Natural killer cell treated with Interleukin-12 subunit alpha and Interleukin-12 subunit beta and Interleukin-15 and Interleukin-18, amount 100 ng/mL, for 72 hours (primary cell): ENCODE results near the gene DIPK1B. TPM values are rescaled to one million over a fixed set of nuclear protein-coding genes. Genes with fewer than 3 reads are reported as not detected.

Experiments used
- ATAC-seq, 2 donors: fragments of 150-1000 bp; cut with Tn5 transposase in 1 of 2; sonication (Bioruptor Pico), chemical (Tn5 transposase) in 1 of 2; 2 replicates each; pipeline ENCODE4 v1.10.0; 2021
- DNase-seq: peaks from one replicate; pipeline ENCODE4 v3.0.0; 2022; ENCODE audit warnings: low spot score
- H3K27ac Mint-ChIP-seq, 2 donors: 1 replicate in 1 of 2; 2 replicates in 1 of 2; pipeline ENCODE4 v1.8.0; 2022; ENCODE audit warnings: mixed read lengths in 2 of 2, mild to moderate bottlenecking in 1 of 2, moderate library complexity in 1 of 2
- H3K27me3 Mint-ChIP-seq, 2 donors: 1 replicate in 1 of 2; 2 replicates in 1 of 2; pipeline ENCODE4 v1.8.0; 2022; ENCODE audit warnings: mixed read lengths in 2 of 2
- H3K36me3 Mint-ChIP-seq: one replicate; pipeline ENCODE4 v1.8.0; 2022; ENCODE audit warnings: mixed read lengths
- H3K4me1 Mint-ChIP-seq, 2 donors: 1 replicate in 1 of 2; 2 replicates in 1 of 2; pipeline ENCODE4 v1.8.0; 2022; ENCODE audit warnings: low read depth in 2 of 2, mixed read lengths in 2 of 2, mild to moderate bottlenecking in 1 of 2
- H3K4me3 Mint-ChIP-seq: one replicate; pipeline ENCODE4 v1.8.0; 2022; ENCODE audit warnings: mixed read lengths
- H3K9me3 Mint-ChIP-seq: 2 replicates; pipeline ENCODE4 v1.8.0; 2022; ENCODE audit warnings: mixed read lengths
- total RNA-seq, 2 donors: library from RNA; stranded (reverse); gene quantifications; one replicate each; pipeline ENCODE4 v1.2.3, GENCODE V29; 2022

DIPK1B gene
- total RNA-seq, 2 donors from 2014 or later, result not detected

DNA sequence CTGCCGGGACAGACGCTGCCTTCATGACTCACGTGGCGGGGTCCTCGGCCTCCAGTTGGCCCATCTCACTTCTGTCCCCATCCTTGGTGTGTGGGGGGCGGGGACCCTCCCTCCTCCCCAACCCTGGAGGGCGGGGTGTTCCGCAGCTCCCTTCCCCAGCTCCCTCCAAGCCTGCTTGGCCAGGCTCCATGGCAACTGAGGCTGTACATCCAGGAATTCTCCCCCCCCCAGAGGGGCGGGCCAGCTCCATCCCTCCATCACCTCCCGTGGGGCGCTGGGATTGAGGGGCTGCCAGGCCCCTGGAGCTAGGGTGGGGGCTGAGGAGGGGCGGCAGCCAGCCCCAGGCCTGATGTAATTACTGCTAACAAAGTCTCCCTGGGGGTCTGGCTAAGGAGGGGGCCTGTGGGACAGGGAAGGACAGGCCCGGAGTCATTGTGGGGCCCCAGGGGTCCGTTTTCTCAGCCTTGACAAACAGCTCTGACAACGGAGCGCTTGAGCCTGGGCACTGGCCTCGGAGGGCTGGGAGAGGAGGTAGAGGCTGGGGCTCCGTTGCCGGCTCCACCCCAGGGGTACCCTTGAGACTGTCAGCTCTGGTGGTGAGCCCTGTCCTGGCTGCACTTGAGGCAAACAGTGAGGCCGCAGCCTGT lies 8.0 kb downstream of the DIPK1B start:
- Mint-ChIP-seq H3K4me1 (peaks cover 3 to 9% of the 10 kb centered on the region in 2 donors), H3K27me3 (peaks cover 0 to 3% of the 10 kb centered on the region in 2 donors), H3K36me3 (no peaks in the 10 kb centered on the region), H3K9me3 (no peaks in the 10 kb centered on the region), H3K4me3 (no peak overlapping the region), H3K27ac (no peak overlapping the region)
- ATAC-seq, result no peak
- DNase-seq, result no peak

DNA sequence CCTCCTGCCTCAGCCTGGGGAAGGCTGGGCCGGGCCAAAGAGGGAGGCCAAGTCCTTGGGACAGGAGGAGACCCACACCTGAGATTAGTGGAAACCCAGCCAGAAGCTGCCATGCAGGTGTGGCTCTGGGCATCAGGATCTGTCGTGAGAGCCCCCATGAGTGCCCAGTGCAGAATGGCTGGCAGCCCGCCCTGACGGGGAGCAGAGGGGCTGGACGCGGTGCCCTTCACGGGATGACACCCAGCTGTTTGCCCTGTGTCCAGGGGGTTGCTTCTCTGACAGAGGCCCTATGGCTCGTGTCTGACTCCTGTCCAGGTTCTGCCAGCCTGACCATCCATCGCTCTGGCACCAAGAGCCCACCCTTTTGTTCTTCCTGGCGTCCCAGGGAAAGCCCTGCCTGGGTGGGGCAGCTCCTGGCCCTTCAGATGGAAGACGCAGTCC lies 8.5 kb downstream of the DIPK1B start:
- Mint-ChIP-seq H3K4me1 (peaks cover 3 to 9% of the 10 kb centered on the region in 2 donors), H3K27me3 (peaks cover 0 to under 1% of the 10 kb centered on the region in 2 donors), H3K36me3 (no peaks in the 10 kb centered on the region), H3K9me3 (no peaks in the 10 kb centered on the region), H3K27ac (no peak overlapping the region), H3K4me3 (no peak overlapping the region)
- no peak for ATAC-seq
- DNase-seq, result no peak

DNA sequence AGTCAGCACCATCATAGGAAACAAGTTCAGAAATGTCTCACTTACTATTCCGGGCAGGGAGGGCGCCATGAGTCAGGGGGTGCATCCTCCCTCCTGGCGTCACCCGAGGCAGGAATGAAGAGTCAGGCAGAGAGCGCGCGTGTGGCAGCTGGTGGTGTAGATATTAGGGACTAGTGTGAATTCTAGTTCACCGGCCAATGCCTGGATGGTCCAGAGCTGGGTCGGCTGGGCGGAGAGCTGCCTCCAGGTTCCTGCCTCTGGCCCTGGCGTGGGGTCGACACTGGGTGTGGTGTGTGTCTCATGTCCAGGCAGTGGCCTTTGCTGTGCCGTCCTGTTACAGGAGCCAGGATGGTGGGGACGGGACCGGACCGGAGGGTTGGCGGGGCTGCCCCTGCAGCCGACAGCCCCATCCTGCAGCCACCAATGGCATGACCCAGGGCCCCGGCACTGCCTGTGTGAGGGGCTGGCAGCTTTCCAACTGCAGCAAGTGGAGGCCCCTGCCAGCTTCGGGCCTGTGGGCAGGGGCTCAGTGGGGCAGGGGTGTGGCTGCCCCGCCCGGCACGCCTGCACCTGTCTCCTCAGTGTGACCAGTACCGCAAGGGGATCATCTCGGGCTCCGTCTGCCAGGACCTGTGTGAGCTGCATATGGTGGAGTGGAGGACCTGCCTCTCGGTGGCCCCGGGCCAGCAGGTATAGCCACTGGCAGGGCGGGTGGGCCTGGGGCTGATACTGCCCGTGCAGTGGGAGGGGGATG lies 9.1 kb downstream of the DIPK1B start:
- ATAC-seq (peak in 1 of 2 donors; percentile 7), DNase-seq (no peak)
- Mint-ChIP-seq H3K9me3 (no peaks in the 10 kb centered on the region), H3K4me3 (no peak overlapping the region), H3K27ac (no peak overlapping the region), H3K27me3 (no peaks in the 10 kb centered on the region), H3K36me3 (peaks cover 2% of the 10 kb centered on the region), H3K4me1 (peaks cover 7 to 12% of the 10 kb centered on the region in 2 donors)

DNA sequence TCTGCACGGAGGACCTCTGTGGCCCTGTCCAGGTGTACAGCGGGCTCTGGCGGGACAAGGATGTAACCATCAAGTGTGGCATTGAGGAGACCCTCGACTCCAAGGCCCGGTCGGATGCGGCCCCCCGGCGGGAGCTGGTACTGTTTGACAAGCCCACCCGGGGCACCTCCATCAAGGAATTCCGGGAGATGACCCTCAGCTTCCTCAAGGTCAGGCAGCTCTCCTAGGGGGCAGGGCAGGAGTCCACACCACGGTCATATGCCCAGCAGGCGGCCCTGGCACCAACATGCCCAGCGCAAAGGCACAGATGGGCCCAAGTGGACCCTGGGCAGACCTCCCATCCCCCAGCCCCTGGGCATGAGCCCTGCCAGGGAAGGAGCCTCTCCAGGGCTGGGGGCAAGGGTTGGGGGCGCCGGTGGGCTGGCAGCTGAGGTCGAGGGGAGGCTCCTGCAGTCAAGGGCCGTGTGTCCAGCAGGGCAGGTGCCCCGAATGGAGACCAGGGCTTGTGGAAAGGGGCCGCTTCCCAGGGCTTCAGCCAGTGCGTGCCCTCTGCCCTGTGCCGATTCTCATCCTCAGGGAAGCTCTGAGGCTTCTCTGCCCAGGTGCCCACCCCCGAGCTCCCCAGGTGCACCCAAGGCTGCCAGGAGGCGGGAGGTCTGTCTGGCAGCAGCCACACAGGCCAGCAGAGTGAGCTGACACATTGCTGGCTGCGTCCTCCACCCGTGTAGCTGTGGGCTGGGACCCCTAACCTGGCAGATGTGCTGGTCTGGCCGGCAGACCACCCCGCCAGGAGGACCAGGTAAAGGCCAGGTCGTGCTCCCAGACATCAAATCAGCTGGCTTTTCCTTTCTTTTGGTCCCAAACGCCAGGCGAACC lies 10.0 kb downstream of the DIPK1B start:
- no peak overlapping the region for H3K27ac Mint-ChIP-seq
- ATAC-seq, result no peak

DNA sequence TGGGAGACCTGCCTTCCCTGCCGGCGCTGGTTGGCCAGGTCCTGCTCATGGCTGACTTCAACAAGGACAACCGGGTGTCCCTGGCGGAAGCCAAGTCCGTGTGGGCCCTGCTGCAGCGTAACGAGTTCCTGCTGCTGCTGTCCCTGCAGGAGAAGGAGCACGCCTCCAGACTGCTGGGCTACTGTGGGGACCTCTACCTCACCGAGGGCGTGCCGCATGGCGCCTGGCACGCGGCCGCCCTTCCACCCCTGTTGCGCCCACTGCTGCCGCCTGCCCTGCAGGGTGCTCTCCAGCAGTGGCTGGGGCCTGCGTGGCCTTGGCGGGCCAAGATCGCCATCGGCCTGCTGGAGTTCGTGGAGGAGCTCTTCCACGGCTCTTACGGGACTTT lies 10.6 kb downstream of the DIPK1B start:
- Mint-ChIP-seq H3K4me1 (peaks cover 15 to 18% of the 10 kb centered on the region in 2 donors), H3K4me3 (no peak overlapping the region), H3K27ac (no peak overlapping the region), H3K27me3 (no peaks in the 10 kb centered on the region), H3K36me3 (peaks cover 8% of the 10 kb centered on the region), H3K9me3 (no peaks in the 10 kb centered on the region)
- no peak for ATAC-seq
- no peak for DNase-seq

More for the DNA sequence above, 10.0 kb downstream of the DIPK1B start:
- Mint-ChIP-seq H3K36me3 (peaks cover 8% of the 10 kb centered on the region), H3K27me3 (no peaks in the 10 kb centered on the region), H3K4me1 (peaks cover 12 to 18% of the 10 kb centered on the region in 2 donors), H3K4me3 (no peak overlapping the region), H3K9me3 (no peaks in the 10 kb centered on the region)
- DNase-seq, result no peak

DNA sequence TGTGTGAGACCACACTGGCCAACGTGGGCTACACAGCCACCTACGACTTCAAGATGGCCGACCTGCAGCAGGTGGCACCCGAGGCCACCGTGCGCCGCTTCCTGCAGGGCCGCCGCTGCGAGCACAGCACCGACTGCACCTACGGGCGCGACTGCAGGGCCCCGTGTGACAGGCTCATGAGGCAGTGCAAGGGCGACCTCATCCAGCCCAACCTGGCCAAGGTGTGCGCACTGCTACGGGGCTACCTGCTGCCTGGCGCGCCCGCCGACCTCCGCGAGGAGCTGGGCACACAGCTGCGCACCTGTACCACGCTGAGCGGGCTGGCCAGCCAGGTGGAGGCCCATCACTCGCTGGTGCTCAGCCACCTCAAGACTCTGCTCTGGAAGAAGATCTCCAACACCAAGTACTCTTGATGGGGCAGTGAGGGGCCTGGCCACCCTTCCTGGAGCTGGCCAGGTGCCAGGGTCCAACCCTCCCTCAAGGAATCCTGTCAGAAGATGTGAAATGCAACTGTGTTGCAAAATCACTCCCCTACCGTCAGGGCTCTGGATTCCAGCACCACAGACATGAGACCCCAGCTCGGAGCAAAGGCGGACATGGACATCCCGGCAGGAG lies 11.1 kb downstream of the DIPK1B start:
- H3K9me3 Mint-ChIP-seq, result no peaks in the 10 kb centered on the region
- no peak overlapping the region for H3K27ac Mint-ChIP-seq
- H3K4me3 Mint-ChIP-seq, result no peak overlapping the region
- H3K36me3 Mint-ChIP-seq, result peaks cover 8% of the 10 kb centered on the region
- no peaks in the 10 kb centered on the region for H3K27me3 Mint-ChIP-seq
- DNase-seq (no peak), ATAC-seq (no peak)
- peaks cover 15 to 18% of the 10 kb centered on the region in 2 donors for H3K4me1 Mint-ChIP-seq

DNA sequence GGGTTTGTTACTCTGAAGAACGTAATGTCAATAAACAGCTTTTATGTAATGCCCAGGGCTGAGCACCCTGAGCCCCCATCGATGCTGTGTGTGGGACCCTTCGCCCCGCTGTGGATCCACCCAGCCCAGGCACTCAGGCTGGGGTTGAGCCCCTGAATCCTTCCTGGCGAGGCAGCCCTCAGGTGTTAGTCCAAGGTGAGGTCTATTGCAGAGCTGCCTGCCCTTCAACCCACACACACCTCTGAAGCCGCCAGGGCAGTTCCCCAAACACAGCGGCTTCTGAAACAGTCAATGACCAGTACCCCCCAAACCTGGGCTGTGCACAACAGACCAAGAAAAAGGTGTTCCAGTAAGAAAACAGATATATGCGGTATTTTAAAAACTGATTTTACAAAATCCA lies 11.6 kb downstream of the DIPK1B start:
- Mint-ChIP-seq H3K27me3 (no peaks in the 10 kb centered on the region), H3K4me3 (no peak overlapping the region), H3K9me3 (no peaks in the 10 kb centered on the region), H3K27ac (no peak overlapping the region), H3K36me3 (peaks cover 8% of the 10 kb centered on the region), H3K4me1 (peaks cover 15 to 18% of the 10 kb centered on the region in 2 donors)
- DNase-seq, result no peak
- ATAC-seq, result no peak

DNA sequence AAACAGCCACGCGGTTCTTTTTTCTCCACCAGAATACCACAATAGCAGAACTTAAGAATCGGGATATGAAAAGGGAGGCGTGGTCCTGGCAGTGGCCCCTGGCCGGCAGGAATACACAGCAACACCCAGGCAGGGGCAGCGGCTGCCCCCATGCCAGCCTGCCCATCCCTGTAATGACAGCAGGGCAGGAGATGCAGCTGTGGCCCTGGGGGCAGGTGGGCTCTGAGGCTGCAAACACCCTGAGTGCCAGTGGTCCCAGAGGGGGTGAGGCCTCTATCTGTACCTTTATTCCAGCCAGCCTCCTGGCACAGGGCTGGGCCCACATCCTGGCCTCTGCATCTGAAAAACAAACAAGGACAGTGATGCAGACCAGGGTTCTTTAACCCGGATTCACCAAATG lies 12.4 kb downstream of the DIPK1B start:
- H3K27me3 Mint-ChIP-seq, result no peaks in the 10 kb centered on the region
- ATAC-seq (no peak), DNase-seq (no peak)
- H3K9me3 Mint-ChIP-seq, result no peaks in the 10 kb centered on the region
- H3K36me3 Mint-ChIP-seq, result peaks cover 8% of the 10 kb centered on the region
- no peak overlapping the region for H3K4me3 Mint-ChIP-seq
- no peak overlapping the region for H3K27ac Mint-ChIP-seq
- H3K4me1 Mint-ChIP-seq, result peaks cover 15 to 18% of the 10 kb centered on the region in 2 donors

DNA sequence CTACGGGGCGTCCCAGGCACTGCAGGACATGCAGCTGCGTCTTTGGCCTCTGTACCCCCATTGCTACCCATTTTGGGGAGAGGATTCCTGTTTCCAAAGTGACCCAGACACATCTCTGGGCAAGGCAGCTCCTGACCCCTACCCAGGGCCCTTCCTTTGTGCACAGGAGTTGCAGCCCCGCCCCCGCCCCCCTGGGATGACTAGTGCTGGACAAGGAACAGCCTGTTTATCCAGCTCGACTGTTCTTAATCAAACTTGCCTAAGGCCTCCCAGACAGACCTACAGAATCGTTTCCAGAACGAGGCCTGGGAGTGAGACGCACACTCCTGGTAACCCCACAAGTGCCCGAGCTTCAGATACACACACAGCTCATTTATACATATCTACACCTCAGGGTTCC lies 13.2 kb downstream of the DIPK1B start:
- ATAC-seq, result no peak
- DNase-seq, result no peak
- Mint-ChIP-seq H3K9me3 (no peaks in the 10 kb centered on the region), H3K27ac (no peak overlapping the region), H3K4me1 (peaks cover 15 to 18% of the 10 kb centered on the region in 2 donors), H3K27me3 (no peaks in the 10 kb centered on the region), H3K4me3 (peak overlapping the region; percentile 98), H3K36me3 (peaks cover 8% of the 10 kb centered on the region)

DNA sequence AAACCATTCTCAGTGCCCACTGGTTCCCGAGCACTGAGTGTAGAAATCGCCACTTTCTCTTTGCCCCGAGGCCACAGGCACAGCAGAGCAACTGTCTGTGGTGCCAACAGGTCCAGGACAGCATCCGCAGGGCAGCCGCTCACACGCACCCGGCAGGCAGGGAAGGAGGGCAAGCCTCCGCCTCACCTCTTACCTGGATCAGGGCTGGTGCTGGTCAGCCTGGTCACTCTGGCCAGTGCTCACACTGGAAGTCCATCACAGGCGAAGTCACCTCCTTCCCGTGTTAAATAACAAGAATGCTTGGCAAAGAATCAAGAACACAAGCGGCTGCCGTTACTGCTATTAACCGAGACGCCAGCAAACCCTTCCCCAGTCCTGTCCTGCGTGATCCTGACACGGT lies 13.7 kb downstream of the DIPK1B start:
- Mint-ChIP-seq H3K4me3 (peak overlapping the region; percentile 98), H3K4me1 (peaks cover 14 to 18% of the 10 kb centered on the region in 2 donors), H3K27me3 (no peaks in the 10 kb centered on the region), H3K27ac (peak overlapping the region; percentile 86 to 88), H3K36me3 (peaks cover 8% of the 10 kb centered on the region), H3K9me3 (no peaks in the 10 kb centered on the region)
- DNase-seq (no peak), ATAC-seq (no peak)

DNA sequence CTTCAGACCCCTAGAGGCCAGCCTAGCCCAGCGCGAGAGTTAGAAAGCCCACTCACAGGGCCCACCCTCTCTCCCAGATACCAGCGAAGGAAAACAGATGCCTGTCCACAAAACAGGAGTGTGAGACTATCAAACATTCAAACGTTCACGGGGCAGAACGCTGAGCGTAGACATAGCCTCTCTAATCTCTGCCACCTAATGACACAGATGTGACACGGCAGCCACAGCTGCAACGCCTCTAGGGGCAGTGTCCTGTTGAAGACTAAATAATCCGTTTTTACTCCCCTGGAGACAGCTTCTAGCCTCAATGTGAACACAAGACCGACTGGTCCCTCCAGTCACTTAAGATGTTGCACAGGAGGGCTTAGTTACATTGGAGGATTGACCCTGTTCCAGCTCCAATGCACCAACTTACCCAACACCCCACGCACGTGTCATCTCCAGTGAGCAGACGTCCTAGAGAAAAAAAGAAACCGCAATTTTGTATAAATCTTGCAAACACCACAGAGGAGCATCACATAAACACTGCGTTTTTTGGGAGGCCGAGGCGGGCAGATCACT lies 14.3 kb downstream of the DIPK1B start:
- Mint-ChIP-seq H3K9me3 (no peaks in the 10 kb centered on the region), H3K36me3 (peaks cover 8% of the 10 kb centered on the region), H3K27me3 (no peaks in the 10 kb centered on the region), H3K4me1 (peaks cover 12 to 18% of the 10 kb centered on the region in 2 donors), H3K27ac (peak overlapping the region; percentile 86 to 88), H3K4me3 (peak overlapping the region; percentile 98)
- DNase-seq (no peak), ATAC-seq (no peak)

DNA sequence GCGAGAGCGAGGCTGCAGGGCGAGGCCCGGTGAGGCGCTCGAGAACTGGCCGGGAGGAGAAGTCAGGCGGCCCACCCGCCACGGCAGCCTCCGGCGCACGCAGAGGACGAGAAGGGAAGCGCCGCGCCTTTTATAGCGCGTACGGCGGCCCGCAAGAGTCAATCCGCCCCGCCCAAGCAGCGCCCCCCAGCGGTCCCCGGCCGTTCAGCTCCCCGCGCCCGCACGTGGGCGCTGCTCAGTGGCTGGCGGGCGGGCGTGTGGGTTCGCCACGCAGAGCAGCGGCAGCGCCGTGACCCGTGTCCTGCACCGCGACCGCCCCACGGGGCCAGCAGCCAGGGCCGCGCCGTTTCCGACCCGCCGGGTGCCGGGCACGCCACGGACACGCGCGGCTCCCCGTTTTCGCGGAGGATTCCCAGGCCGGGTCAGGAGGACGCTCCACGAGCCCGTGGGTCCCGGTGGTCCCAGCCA lies 15.7 kb downstream of the DIPK1B start:
- H3K27me3 Mint-ChIP-seq, result peaks cover 0 to 2% of the 10 kb centered on the region in 2 donors
- peaks cover 12 to 18% of the 10 kb centered on the region in 2 donors for H3K4me1 Mint-ChIP-seq
- H3K4me3 Mint-ChIP-seq, result peak overlapping the region; percentile 98
- H3K27ac Mint-ChIP-seq, result peak overlapping the region in 1 of 2 donors; percentile 88
- DNase-seq (peak; percentile 91), ATAC-seq (peak; percentile 83 to 89)
- peaks cover 8% of the 10 kb centered on the region for H3K36me3 Mint-ChIP-seq
- H3K9me3 Mint-ChIP-seq, result no peaks in the 10 kb centered on the region

DNA sequence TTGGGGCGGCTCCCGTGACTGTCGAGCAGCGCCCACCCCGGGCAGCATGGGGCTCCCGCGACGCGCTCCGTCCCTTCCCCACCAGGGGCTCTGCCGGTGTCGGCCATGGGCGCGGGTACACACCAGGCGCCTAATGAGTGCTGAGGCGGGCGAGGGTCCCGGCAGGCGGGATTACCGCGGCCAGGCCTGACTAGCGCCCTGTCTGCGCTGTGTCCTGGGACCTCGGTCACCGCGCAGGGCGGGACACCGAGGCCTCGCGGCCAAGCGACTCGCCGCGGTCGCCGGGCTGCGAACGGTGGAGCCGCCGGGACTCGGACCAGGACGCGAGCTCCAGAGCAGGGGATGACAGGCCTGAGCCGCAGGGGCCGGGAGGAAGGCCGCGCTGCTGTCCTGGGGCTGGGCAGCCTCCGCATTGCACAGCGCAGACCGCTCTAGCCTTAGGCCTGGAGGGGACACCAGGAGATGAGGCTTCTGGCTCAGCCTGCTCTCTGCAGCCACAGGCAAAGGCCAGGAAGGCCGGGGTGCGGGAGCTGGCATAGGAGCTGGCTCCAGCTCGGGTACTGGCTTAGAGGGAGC lies 16.3 kb downstream of the DIPK1B start:
- DNase-seq (no peak), ATAC-seq (peak; percentile 3 to 28)
- Mint-ChIP-seq H3K36me3 (peaks cover 8% of the 10 kb centered on the region), H3K4me1 (peaks cover 12 to 18% of the 10 kb centered on the region in 2 donors), H3K4me3 (peak overlapping the region; percentile 98), H3K9me3 (no peaks in the 10 kb centered on the region), H3K27ac (no peak overlapping the region), H3K27me3 (peaks cover 0 to 2% of the 10 kb centered on the region in 2 donors)
